ENCODE data around the gene ADAMTSL3.

ADAMTSL3 gene

GRCh38 chr15:83890587-83890986, 236.7 kb downstream of the ADAMTSL3 start:
- no peak for DNase-seq

GRCh38 chr15:83892498-83892897, 238.6 kb downstream of the ADAMTSL3 start:
- no peak for DNase-seq

- DNase-seq = no peak
Observed at GRCh38 chr15:83893308-83893707, 239.4 kb downstream of the ADAMTSL3 start.

- DNase-seq = no peak
Observed at GRCh38 chr15:83897037-83897436, 243.1 kb downstream of the ADAMTSL3 start.

- no peak for DNase-seq
Observed at GRCh38 chr15:83898361-83898760, 244.4 kb downstream of the ADAMTSL3 start.

- DNase-seq = no peak
Observed at GRCh38 chr15:83899670-83900069, 245.7 kb downstream of the ADAMTSL3 start.

GRCh38 chr15:83904107-83905040, 250.5 kb downstream of the ADAMTSL3 start:
- no peak for DNase-seq

GRCh38 chr15:83905556-83906273, 251.8 kb downstream of the ADAMTSL3 start:
- no peak for DNase-seq

GRCh38 chr15:83911345-83911744, 257.4 kb downstream of the ADAMTSL3 start:
- no peak for DNase-seq

GRCh38 chr15:83912343-83912742, 258.4 kb downstream of the ADAMTSL3 start:
- DNase-seq = no peak

- DNase-seq = no peak
Observed at GRCh38 chr15:83913034-83913632, 259.2 kb downstream of the ADAMTSL3 start.

- no peak for DNase-seq
Observed at GRCh38 chr15:83914906-83915305, 261.0 kb downstream of the ADAMTSL3 start.

GRCh38 chr15:83917432-83917831, 263.5 kb downstream of the ADAMTSL3 start:
- no peak for DNase-seq

GRCh38 chr15:83918011-83918410, 264.1 kb downstream of the ADAMTSL3 start:
- DNase-seq = no peak

GRCh38 chr15:83919319-83919830, 265.5 kb downstream of the ADAMTSL3 start:
- no peak for DNase-seq

- no peak for DNase-seq
Observed at GRCh38 chr15:83919978-83920510, 266.1 kb downstream of the ADAMTSL3 start.

- DNase-seq = no peak
Observed at GRCh38 chr15:83922649-83923294, 268.8 kb downstream of the ADAMTSL3 start.

GRCh38 chr15:83926116-83926515, 272.2 kb downstream of the ADAMTSL3 start:
- DNase-seq = no peak

GRCh38 chr15:83927704-83928391, 273.9 kb downstream of the ADAMTSL3 start:
- no peak for DNase-seq

- no peak for DNase-seq
Observed at GRCh38 chr15:83928392-83928734, 274.4 kb downstream of the ADAMTSL3 start.

- DNase-seq = no peak
Observed at GRCh38 chr15:83928878-83929418, 275.0 kb downstream of the ADAMTSL3 start.

- no peak for DNase-seq
Observed at GRCh38 chr15:83929619-83930018, 275.7 kb downstream of the ADAMTSL3 start.

All from bone marrow (tissue), 2 donors.